HG02852 (cell line): ENCODE results near the gene IPO11.
"Not testable (repeated sequence)": the region's sequence is repeated elsewhere in the genome, so short reads cannot be mapped to it uniquely, and the experiment has no call there.

Experiments
- ATAC-seq: cut with Tn5 transposase; IDR thresholded peaks from one replicate; pipeline ENCODE4 v1.9.1; 2021; ENCODE audit warnings: mild to moderate bottlenecking, moderate library complexity; ENCODE audit not compliant: unreplicated experiment

The IPO11 gene

DNA sequence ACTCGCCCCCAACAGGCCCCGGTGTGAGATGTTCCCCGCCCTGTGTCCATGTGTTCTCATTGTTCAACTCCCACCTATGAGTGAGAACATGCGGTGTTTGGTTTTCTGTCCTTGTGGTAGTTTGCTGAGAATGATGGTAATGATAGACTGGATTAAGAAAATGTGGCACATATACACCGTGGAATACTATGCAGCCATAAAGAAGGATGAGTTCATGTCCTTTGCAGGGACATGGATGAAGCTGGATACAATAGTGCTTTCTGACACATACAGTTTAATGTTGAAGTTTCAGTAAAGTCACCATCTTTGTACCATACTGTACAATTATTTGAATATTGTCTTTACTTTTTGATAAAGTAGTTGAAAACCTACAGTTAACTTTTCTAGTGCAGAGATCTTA, 96.2 kb downstream of the IPO11 start:
- ATAC-seq: not testable (repeated sequence)

DNA sequence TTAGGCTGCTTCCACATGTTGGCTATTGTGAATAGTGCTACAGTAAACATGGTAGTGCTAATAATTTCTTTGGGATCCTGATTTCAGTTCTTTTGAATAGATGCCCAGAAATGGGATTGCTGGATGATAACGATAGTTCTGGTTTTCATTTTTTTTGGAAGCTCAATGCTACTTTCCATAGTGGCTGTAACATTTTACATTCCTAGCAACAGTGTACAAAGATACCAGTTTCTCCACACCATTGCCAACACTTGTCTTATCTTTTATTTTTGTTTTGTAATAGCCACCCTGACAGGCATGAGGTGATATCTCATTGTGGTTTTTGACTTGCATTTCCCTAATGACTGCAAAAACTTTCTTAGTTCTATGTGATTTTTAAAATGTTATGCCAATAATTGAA, 97.2 kb downstream of the IPO11 start:
- no peak for ATAC-seq

DNA sequence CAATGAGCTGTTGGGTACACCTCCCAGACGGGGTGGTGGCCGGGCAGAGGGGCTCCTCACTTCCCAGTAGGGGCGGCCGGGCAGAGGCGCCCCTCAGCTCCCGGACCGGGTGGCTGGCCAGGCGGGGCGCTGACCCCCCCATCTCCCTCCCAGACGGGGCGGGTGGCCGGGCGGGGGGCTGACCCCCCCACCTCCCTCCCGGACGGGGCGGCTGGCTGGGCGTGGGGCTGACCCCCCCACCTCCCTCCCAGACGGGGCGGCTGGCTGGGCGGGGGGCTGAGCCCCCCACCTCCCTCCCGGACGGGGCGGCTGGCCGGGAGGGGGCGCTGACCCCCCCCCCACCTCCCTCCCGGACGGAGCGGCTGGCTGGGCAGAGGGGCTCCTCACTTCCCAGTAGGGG, 100.5 kb downstream of the IPO11 start:
- ATAC-seq: not testable (repeated sequence)

DNA sequence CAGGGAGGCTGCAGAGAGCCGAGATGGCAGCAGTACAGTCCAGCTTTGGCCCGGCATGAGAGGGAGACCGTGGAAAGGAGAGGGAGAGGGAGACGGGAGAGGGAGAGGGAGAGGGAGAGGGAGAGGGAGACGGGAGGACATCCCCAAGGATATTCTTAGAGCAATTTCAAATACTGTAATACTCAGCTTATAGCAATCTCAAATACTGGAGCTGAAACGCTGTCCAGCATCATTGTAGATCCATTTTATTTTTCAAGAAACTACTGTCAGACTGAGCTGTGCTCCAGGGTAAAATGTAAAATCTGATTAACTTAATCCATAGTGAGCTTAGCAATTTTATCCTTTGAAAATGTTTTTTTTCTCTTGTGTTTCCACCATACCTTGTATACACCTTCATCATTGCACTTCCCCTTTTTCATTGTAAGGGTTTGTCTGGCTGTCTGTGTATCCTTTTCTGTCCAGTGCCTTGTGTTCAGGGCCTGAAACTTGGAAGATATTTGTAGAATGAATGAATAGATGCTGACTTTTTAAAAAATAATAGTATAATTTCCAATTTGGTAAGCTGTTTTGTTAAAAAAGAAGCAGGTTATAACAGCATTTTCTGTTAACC, 102.1 kb downstream of the IPO11 start:
- no peak for ATAC-seq

GRCh38 chr5:62520812-62521211, 108.2 kb downstream of the IPO11 start:
- not testable (repeated sequence) for ATAC-seq

- ATAC-seq: no peak
These were observed 108.8 kb downstream of the IPO11 start for GRCh38 chr5:62521319-62521718.

DNA sequence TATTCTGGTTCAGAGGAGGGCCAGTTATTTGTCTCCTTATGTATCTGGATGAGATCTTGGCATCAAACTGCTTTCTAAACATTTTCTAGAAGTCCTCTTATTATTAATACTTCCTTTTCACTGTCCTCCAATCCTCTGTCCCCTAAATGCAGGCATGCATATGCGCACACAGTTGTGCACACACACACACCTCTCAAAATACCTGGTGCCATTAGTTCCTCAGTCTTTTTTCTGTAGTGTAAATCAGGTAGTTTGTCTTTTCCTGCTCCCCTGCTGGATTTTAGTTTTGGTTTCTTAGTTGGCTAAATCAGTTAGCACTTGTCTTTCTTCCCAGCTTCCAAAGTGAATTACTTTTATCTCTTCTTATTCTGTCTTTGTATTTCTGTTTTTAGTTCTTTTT, 110.2 kb downstream of the IPO11 start:
- ATAC-seq: no peak

- no peak for ATAC-seq
These were observed 121.0 kb downstream of the IPO11 start for GRCh38 chr5:62533597-62533996.

DNA sequence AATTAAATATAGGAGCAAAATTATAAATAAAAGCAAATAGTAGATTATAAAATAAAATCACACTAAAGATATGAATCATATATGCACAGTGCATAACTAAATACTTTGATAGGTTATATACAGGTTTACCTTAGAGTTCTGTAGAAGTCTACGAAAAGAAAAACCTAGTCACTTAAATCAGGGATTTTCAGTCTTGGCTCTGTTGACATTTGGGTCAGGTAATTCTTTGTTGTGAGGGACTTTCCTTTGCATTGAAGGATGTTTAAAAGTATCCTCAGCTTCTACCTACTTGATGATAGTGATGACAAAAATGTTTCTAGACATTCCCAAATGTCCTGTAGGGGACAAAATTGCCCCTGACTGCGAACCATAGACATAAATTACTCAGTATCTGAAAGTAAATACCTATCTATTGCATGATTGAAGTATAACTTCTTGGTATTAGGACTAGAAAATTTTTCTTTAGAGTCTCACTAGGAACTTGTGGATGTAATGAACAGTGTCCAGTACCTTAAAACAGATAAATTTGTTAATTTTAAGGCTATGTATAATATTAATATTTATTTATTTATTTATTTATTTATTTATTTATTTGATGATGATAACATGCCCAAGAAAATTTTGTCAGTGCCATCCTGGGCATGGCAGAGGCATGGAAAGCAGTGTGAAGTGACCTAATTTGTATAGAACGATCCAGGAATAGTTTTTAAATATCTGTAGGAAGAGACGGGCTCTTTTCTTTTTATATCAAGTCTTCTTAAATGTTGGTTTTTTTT, 122.1 kb downstream of the IPO11 start:
- ATAC-seq: no peak

DNA sequence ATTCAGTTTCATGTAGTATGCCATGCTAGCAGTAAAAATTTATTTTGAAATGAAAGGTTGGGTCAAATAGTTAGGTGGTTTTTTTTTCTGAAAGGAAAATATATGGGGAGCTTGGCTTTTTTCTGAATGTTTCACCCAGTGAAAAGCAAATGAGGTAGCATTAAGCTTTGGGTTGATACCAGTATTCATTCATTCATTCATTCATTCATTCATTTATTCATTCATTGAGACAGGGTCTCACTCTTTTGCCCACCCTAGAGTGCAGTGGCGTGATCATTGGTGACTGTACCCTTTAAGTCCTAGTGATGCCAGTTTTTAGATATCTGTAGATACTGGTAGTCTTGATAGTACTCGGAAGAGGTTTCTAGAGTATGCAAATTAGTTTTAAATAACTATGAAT, 123.7 kb downstream of the IPO11 start:
- no peak for ATAC-seq

DNA sequence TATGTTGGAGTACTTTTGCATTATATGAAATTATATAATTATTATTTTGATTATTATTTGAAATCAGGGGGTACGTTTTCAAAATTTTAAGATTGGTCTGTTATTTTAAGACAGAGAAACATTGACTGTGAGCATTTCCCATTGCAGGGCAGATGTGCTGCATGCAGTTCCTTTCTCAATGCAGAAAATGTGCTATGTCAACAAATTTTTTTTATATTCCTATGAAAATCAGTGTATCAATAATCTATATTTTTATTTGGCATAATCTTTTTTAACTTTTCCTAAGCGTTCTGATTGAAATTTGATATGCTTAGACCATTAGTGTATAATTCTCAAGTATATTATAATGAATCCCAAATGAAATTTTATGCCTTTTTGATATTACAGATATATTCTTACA, 124.2 kb downstream of the IPO11 start:
- no peak for ATAC-seq

DNA sequence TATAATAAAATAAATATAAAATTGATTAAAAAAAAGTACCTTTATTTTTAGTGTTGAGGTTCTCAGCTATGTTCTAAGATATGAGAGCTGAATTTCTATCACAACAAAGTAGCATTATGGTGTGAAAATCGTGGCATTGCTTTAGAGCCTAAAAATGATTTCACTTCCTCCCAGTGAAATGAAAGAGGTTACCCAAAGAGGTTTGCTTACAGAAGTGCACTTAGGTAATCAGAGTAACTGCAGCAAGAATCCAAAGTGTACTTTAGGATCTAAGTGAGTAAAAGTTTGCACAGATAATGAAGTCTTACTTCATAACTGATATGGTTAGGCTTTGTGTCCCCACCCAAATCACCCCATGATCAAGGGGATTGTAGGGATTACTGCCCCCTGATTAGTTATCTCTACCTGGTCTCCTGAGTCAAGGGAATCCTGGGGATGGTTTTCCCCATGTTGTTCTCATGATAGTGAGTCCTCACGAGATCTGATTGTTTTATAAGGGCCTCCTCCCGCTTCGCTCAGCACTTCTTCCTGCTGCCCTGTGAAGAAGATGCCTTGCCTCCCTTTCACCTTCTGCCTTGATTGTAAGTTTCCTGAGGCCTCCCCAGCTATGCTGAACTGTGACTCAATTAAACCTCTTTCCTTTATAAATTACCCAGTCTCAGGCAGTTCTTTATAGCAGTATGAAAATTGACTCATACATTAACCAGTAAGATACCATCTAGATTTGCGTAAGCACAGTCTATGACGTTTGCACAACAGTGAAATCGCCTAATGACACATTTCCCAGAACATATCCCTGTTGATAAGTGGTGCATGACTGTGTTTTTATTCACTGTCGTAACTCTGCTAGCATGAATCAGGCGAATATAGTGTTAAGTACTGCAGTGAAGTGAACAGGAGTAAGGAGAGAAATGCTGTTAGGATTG, 125.7 kb downstream of the IPO11 start:
- ATAC-seq: no peak

DNA sequence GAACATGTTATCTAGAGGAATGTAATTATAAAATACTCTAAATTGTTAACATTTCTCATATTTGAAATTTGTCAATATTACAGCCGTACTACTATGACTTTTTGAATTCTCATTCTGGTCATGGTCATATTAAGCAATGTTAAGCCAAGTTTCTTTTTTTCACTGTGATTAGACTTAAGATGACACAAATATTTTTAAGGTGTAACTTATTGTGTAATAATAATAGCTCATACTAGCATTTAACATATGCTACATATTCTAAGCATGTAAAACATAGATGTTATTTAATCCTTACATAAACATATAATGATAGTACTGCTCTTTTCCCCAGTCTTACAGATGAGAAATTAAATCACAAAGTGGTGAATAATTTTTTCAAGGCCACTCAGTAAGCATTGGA, 130.2 kb downstream of the IPO11 start:
- ATAC-seq: no peak

DNA sequence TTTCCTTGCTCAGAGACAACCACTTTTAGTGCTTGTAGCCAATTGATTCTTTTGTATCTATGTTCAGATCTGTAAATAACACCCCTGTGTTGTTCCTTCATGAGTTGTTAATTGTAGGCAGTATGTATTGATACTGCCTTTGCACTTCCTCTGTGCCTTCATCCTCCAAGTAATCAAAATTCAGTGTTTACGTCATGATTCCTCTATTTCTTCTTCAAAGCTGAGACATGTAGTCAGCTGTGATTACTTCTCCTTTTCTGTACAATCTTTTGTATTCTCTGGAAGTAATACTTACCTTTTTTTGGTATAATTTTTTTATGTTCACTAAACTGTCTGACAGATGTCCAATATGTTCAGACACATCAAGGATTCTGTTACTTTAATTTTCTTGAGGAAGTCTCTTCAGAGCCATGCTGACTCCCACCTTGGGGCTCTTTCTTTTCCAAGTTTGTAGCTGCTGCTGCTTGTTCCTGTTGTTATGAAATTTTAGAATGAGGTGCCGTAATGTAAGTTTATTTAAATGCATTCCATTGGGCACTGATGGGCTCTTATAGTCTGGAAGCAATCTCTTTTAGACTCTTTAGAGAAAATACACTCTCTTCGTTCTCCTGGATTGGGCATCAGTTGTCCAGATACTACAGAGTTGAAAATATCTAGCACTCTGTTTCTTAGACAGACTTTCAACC, 135.5 kb downstream of the IPO11 start:
- ATAC-seq: no peak

GRCh38 chr5:62550103-62550502, 137.5 kb downstream of the IPO11 start:
- no peak for ATAC-seq

GRCh38 chr5:62555930-62556329, 143.4 kb downstream of the IPO11 start:
- ATAC-seq: no peak

DNA sequence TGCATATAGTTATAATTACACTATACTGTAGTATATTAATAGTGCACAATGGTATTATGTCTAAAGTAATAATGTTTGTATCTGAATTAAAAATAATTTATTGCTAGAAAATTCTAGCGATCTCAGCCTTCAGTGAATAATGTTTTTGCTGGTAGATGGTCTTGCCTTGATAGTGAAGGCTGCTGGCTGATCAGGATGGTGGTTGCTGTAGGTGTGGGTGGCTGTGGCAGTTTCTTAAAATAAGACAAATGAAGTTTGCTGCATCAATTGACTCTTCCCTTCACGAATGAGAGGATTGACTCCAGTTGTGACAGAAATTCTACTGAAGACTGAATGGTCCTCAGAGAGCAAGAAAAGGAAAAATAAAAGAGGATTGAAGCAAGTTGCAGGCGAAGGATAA, 146.4 kb downstream of the IPO11 start:
- no peak for ATAC-seq

- ATAC-seq: no peak
These were observed 148.2 kb downstream of the IPO11 start for GRCh38 chr5:62560786-62561185.

DNA sequence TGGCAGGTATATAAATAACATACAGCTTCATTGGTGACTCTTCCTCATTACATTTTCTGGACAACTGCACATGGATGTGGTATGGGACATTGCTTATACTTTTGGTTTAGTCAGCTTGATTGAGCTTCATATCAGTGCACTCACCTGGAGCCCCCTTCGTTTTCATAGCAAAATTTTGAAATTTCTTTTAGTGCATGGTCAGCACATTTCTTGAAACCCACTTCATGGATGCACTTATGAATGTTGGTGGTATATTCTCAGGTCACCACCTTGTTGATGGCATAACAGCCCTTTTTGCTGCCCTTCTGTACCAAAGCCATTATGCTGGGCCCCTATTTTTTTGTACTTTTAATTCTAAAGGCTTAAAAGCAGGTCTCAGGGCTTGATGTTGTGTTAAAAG, 149.3 kb downstream of the IPO11 start:
- ATAC-seq: no peak

DNA sequence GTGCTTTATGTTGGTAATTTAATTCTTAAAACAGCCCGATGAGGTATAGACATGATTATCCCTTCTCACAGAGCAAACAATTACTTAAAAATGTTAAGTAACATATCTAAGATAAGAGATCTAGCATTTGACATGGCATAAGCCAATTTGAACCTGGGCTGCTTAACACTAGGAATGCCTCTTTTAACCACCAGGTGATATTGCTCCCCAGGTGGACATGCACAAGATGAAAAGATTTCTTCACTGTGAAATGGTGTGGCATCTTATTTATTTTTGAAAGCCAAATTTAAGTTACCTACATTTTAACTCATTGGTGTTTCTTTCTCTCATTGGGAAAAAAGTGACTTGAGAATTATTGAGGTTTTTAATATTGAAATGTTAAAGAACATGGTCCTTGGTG, 150.3 kb downstream of the IPO11 start:
- ATAC-seq: no peak

GRCh38 chr5:62564101-62564500, 151.5 kb downstream of the IPO11 start:
- ATAC-seq: no peak
